Measurements from ENCODE around the gene PSEN1. TPM values are rescaled to one million over a fixed set of nuclear protein-coding genes. Genes with fewer than 3 reads are reported as not detected.

Gene PSEN1
- total RNA-seq, 1 experiment from 2014 or later = 49.9 TPM

DNA sequence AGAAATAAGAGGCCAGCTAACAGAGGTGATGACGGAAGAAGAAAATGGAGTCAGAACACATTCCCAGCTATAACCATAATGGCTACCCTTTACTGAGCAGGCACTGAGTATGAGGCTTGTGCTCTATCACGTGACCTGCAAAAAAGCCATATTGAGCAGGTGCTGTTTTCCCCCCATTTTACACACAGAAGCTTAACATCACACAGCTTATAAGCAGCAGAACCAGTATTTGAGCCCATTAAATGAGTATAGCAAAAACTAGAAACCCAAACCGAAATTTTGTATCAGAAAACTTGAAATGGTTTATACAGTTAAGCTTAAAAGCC lies 129.4 kb downstream of the PSEN1 start:
- H3K79me1 ChIP-seq (ENCODE audit: insufficient read depth, low read depth, low read length, poor library complexity, severe bottlenecking) = no peaks in the 10 kb centered on the region
- no peak overlapping the region for H3K14ac ChIP-seq (ENCODE audit: insufficient read depth, low read length)
- Mint-ChIP-seq H3K4me1 (peaks cover 10 to 12% of the 10 kb centered on the region in 2 experiments), H3K9me3 (peaks cover 0 to 2% of the 10 kb centered on the region in 2 experiments; a peak in 1 of 5 replicates), H3K4me3 (no peak overlapping the region), H3K27me3 (ENCODE audit: low read depth) (peaks cover 23% of the 10 kb centered on the region), H3K27ac (no peak overlapping the region), H3K36me3 (ENCODE audit: insufficient read depth in 1 of 3, low read depth in 3 of 3) (peaks cover 4 to 5% (median 5%) of the 10 kb centered on the region in 3 experiments; a peak in 4 of 7 replicates)
- no peak overlapping the region for H3K56ac ChIP-seq (ENCODE audit: insufficient read length, low read depth, low read length)
- no peak overlapping the region for H3K4ac ChIP-seq (ENCODE audit: low read depth, low read length)
- H2AFZ ChIP-seq (ENCODE audit: low read length) = no peak overlapping the region
- no peak overlapping the region for H3K23ac ChIP-seq (ENCODE audit: insufficient read length, low read depth, low read length)
- H3K18ac ChIP-seq (ENCODE audit: insufficient read length, low read depth, low read length) = no peak overlapping the region
- no peak overlapping the region for H4K8ac ChIP-seq (replicated peaks; ENCODE audit: insufficient read length, low read depth, low read length)
- no peak overlapping the region for H4K91ac ChIP-seq (ENCODE audit: insufficient read length, low read depth, low read length)
- no peak overlapping the region for H3K9ac ChIP-seq (ENCODE audit: extremely low read depth, insufficient read length, low read length)
- no peak overlapping the region for H2BK12ac ChIP-seq (ENCODE audit: insufficient read length, low read depth, low read length)
- no peak overlapping the region for H4K5ac ChIP-seq (ENCODE audit: insufficient read length, low read depth, low read length)
- no peaks in the 10 kb centered on the region for H3K9me3 ChIP-seq (ENCODE audit: control insufficient read depth, low read depth, low read length)
- TF ChIP-seq, protein P1, sequence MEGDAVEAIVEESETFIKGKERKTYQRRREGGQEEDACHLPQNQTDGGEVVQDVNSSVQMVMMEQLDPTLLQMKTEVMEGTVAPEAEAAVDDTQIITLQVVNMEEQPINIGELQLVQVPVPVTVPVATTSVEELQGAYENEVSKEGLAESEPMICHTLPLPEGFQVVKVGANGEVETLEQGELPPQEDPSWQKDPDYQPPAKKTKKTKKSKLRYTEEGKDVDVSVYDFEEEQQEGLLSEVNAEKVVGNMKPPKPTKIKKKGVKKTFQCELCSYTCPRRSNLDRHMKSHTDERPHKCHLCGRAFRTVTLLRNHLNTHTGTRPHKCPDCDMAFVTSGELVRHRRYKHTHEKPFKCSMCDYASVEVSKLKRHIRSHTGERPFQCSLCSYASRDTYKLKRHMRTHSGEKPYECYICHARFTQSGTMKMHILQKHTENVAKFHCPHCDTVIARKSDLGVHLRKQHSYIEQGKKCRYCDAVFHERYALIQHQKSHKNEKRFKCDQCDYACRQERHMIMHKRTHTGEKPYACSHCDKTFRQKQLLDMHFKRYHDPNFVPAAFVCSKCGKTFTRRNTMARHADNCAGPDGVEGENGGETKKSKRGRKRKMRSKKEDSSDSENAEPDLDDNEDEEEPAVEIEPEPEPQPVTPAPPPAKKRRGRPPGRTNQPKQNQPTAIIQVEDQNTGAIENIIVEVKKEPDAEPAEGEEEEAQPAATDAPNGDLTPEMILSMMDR (conservative IDR thresholded peaks at IDR 0.05) = no peak
- H3K27me3 ChIP-seq (ENCODE audit: insufficient read depth, low read length) = no peaks in the 10 kb centered on the region
- no peak for DNase-seq
- H3K4me2 ChIP-seq (ENCODE audit: insufficient read depth, insufficient read length, low read length) = no peak overlapping the region
- H3K4me1 ChIP-seq (ENCODE audit: insufficient read depth, low read length) = no peaks in the 10 kb centered on the region
- no peak overlapping the region for H2BK15ac ChIP-seq (ENCODE audit: low read depth, low read length)
- H2BK20ac ChIP-seq (ENCODE audit: low read depth, low read length, poor library complexity, severe bottlenecking) = no peak overlapping the region
- H4K20me1 ChIP-seq (ENCODE audit: control insufficient read depth, insufficient read depth, insufficient read length) = no peaks in the 10 kb centered on the region
- no peak overlapping the region for H2BK120ac ChIP-seq (ENCODE audit: low read depth, low read length, poor library complexity, severe bottlenecking)
- no peaks in the 10 kb centered on the region for H3K79me2 ChIP-seq (ENCODE audit: insufficient read depth, low read length)
- no peak overlapping the region for H2BK5ac ChIP-seq (ENCODE audit: insufficient read length, low read length)
- no peak overlapping the region for H3K27ac ChIP-seq (ENCODE audit: insufficient read length, low read depth, low read length)
- H2AK5ac ChIP-seq (ENCODE audit: insufficient read length, low read length) = no peak overlapping the region
- no peaks in the 10 kb centered on the region for H3K23me2 ChIP-seq (ENCODE audit: insufficient read length, low read depth, low read length, poor library complexity, severe bottlenecking)
- WGBS (ENCODE audit: extremely low coverage, insufficient read length, low lambda C conversion rate) = no CpG with 5 or more reads among the region's 3 CpGs
- H3T11ph ChIP-seq (ENCODE audit: low read length) = no peak overlapping the region
